Measurements from ENCODE around the gene ENTREP1.
"Not testable (repeated sequence)": the region's sequence is repeated elsewhere in the genome, so short reads cannot be mapped to it uniquely, and the experiment has no call there.

The ENTREP1 gene

DNA sequence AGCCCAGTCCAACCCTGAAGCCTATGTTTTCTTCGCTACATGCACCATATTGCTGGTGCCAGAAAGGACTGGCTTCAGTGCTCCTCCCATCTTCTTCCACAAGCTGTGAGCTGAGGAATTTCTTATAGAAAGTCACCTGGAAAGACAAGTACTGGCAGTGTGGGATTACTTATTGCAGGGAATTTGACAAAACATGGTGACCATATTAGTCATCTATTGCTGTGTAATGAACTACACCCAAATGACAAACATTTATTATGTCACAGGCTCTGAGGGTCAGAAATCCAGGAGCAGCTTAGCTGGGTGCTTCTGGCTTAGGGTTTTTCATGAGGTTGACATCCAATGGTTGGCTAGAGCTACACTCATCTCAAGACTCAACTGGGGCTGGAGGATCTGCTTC lies 75.5 kb downstream of the ENTREP1 start:
- H3K4me3 ChIP-seq (ENCODE audit: low read depth, low read length): no peak overlapping the region
- no peak for DNase-seq (ENCODE audit: low read depth)
- TF ChIP-seq MYC (IDR thresholded peaks at IDR 0.05; ENCODE audit: low read depth, low read length): no peak
- TF ChIP-seq, protein P1, sequence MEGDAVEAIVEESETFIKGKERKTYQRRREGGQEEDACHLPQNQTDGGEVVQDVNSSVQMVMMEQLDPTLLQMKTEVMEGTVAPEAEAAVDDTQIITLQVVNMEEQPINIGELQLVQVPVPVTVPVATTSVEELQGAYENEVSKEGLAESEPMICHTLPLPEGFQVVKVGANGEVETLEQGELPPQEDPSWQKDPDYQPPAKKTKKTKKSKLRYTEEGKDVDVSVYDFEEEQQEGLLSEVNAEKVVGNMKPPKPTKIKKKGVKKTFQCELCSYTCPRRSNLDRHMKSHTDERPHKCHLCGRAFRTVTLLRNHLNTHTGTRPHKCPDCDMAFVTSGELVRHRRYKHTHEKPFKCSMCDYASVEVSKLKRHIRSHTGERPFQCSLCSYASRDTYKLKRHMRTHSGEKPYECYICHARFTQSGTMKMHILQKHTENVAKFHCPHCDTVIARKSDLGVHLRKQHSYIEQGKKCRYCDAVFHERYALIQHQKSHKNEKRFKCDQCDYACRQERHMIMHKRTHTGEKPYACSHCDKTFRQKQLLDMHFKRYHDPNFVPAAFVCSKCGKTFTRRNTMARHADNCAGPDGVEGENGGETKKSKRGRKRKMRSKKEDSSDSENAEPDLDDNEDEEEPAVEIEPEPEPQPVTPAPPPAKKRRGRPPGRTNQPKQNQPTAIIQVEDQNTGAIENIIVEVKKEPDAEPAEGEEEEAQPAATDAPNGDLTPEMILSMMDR (IDR thresholded peaks at IDR 0.05; ENCODE audit: low read depth, low read length): no peak
- TF ChIP-seq POLR2A (IDR thresholded peaks at IDR 0.05; ENCODE audit: extremely low read depth, insufficient read length): no peak
- no peak for TF ChIP-seq MAX (IDR thresholded peaks at IDR 0.05; ENCODE audit: low read depth, low read length)

DNA sequence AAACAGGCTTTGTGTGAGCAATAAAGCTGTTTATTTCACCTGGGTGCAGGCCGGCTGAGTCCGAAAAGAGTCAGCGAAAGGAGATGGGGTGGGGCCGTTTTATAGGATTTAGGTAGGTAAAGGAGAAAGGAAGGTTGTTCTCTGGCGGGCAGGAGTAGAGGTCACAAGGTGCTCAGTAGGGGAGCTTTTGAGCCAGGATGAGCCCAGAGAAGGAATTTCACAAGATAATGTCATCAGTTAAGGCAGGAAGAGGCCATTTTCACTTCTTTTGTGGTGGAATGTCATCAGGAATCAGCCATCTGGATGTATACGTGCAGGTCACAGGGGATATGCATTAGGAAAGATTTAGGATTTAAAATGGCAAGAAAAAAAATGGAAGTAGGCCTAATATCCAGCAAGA lies 84.9 kb downstream of the ENTREP1 start:
- not testable (repeated sequence) for DNase-seq (ENCODE audit: low read depth); H3K4me3 ChIP-seq (ENCODE audit: low read depth, low read length)

- H3K4me3 ChIP-seq (ENCODE audit: low read depth, low read length): no peak overlapping the region
- DNase-seq (ENCODE audit: low read depth): no peak
- TF ChIP-seq, protein P1 (IDR thresholded peaks at IDR 0.05; ENCODE audit: low read depth, low read length): no peak
- TF ChIP-seq MYC (IDR thresholded peaks at IDR 0.05; ENCODE audit: low read depth, low read length): no peak
- no peak for TF ChIP-seq MAX (IDR thresholded peaks at IDR 0.05; ENCODE audit: low read depth, low read length)
- TF ChIP-seq POLR2A (IDR thresholded peaks at IDR 0.05; ENCODE audit: extremely low read depth, insufficient read length): no peak
Observed at GRCh38 chr9:69411246-69411645, 86.2 kb downstream of the ENTREP1 start.

DNA sequence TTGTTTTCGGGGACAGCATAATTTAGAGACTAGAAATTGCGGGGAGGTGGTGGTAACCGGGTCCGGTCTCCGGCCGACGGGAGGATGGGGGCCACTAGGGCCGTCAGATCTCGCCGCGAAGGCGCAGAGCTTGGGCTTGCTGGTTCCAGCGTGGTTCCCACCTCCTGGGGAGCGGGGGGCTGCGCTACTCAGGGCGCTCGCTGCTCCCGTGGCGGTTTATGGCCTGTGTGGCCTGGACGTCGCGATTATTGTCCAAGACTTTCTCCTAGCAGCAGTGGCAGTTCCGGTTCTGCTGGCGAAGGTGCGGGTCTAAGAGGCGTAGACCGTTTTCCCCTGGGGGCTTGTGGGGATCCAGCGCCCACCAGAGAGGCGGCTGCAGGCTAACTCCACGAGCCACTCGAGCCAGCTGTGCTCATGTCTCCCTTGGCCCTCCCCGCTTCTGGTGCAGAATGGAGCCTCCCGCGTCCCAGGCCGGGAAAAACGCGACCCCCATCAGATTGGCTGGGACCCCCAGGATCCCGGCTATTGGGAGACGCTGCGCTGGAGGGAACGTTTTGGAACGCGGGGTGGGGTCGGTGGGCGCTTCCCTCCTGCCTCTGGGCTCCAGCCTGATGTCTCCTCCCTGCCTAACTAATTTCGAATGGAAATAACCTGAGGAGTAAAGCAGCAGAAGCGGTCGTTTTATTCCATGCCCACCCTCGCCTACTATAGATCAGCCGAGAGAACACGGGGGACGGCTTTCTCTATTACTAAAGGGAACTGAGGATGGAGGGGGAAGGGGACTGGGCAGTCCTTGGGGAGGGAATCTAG lies 87.1 kb downstream of the ENTREP1 start:
- H3K4me3 ChIP-seq (ENCODE audit: low read depth, low read length): no peak overlapping the region
- TF ChIP-seq, protein P1 (IDR thresholded peaks at IDR 0.05; ENCODE audit: low read depth, low read length): no peak
- TF ChIP-seq POLR2A (IDR thresholded peaks at IDR 0.05; ENCODE audit: extremely low read depth, insufficient read length): no peak
- no peak for TF ChIP-seq MAX (IDR thresholded peaks at IDR 0.05; ENCODE audit: low read depth, low read length)
- TF ChIP-seq MYC (IDR thresholded peaks at IDR 0.05; ENCODE audit: low read depth, low read length): no peak
- no peak for DNase-seq (ENCODE audit: low read depth)

DNA sequence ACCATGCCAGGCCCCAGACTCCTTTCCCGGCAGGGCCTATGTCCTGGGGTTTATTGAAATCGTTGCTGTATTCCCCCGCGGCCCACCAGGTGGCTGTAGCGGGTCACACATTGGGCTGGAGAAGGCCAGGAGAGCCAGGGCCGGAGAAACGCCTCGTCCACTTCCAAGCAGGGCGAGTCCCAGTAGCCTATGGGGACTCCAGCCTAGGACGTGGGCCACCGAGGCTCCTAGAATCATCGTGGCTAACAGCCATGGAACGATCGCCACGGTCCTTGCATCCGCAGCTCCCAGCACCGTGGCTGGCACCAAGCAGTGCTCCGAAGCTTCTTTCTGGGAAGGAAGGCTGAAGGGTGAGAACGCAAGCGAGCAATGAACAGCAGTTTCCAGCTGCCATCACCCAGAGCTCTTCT lies 87.7 kb downstream of the ENTREP1 start:
- peak; percentile 6 for DNase-seq (ENCODE audit: low read depth)
- TF ChIP-seq POLR2A (IDR thresholded peaks at IDR 0.05; ENCODE audit: extremely low read depth, insufficient read length) (no peak), MYC (IDR thresholded peaks at IDR 0.05; ENCODE audit: low read depth, low read length) (no peak)
- TF ChIP-seq, protein P1 (IDR thresholded peaks at IDR 0.05; ENCODE audit: low read depth, low read length): peak; percentile 15
- no peak overlapping the region for H3K4me3 ChIP-seq (ENCODE audit: low read depth, low read length)

- TF ChIP-seq MYC (IDR thresholded peaks at IDR 0.05; ENCODE audit: low read depth, low read length): no peak
- TF ChIP-seq, protein P1 (IDR thresholded peaks at IDR 0.05; ENCODE audit: low read depth, low read length): no peak
- TF ChIP-seq POLR2A (IDR thresholded peaks at IDR 0.05; ENCODE audit: extremely low read depth, insufficient read length): no peak
- no peak for TF ChIP-seq MAX (IDR thresholded peaks at IDR 0.05; ENCODE audit: low read depth, low read length)
- no peak for DNase-seq (ENCODE audit: low read depth)
- H3K4me3 ChIP-seq (ENCODE audit: low read depth, low read length): no peak overlapping the region
Observed at GRCh38 chr9:69420611-69421270, 95.7 kb downstream of the ENTREP1 start.
